HepG2 (cell line): Measurements from ENCODE around the gene TMEM141. TPM values are rescaled to one million over a fixed set of nuclear protein-coding genes. Genes with fewer than 3 reads are reported as not detected.

Source experiments
- AGO1 ChIP-seq: fragments of 200-400 bp; formaldehyde crosslinking; IDR thresholded peaks from 2 replicates; pipeline ENCODE4 v1.6.1; 2017; ENCODE audit warnings: mild to moderate bottlenecking, low read depth, low read length, moderate library complexity; ENCODE audit not compliant: poor library complexity, severe bottlenecking
- AKAP8 ChIP-seq: sonication (generic); formaldehyde crosslinking; IDR thresholded peaks from 2 replicates; pipeline ENCODE4 v1.5.1; 2020; ENCODE audit warnings: mild to moderate bottlenecking, missing genetic modification reagents
- BHLHE40 ChIP-seq: IDR thresholded peaks from 2 replicates; pipeline ENCODE4 v1.6.1; 2011; ENCODE audit warnings: low read length, improper control_type of control experiment
- HOXA3 ChIP-seq: sonication (generic); formaldehyde crosslinking; IDR thresholded peaks from 2 replicates; pipeline ENCODE4 v1.5.0; 2020; ENCODE audit warnings: missing genetic modification reagents
- KAT2B ChIP-seq: fragments of 150-350 bp; IDR thresholded peaks from 2 replicates; pipeline ENCODE4 v1.6.1; 2014; ENCODE audit warnings: low read depth, low read length, borderline replicate concordance
- KDM2A ChIP-seq: sonication (generic); formaldehyde crosslinking; IDR thresholded peaks from 2 replicates; pipeline ENCODE4 v1.4.0; 2020; ENCODE audit warnings: low read depth, missing genetic modification reagents, borderline replicate concordance
- KLF11 ChIP-seq: IDR thresholded peaks from 2 replicates; pipeline ENCODE4 v1.6.1; 2016; ENCODE audit warnings: missing compliant biosample characterization
- NFATC3 ChIP-seq: sonication (generic); formaldehyde crosslinking; IDR thresholded peaks from 2 replicates; pipeline ENCODE4 v1.5.1; 2020; ENCODE audit warnings: mild to moderate bottlenecking, missing genetic modification reagents
- NPAS2 ChIP-seq: sonication (generic); formaldehyde crosslinking; IDR thresholded peaks from 2 replicates; pipeline ENCODE4 v1.8.0; 2022; ENCODE audit warnings: mild to moderate bottlenecking, missing genetic modification reagents, borderline replicate concordance
- PITX1 ChIP-seq: sonication (generic); formaldehyde crosslinking; IDR thresholded peaks from 2 replicates; pipeline ENCODE4 v1.5.1; 2020; ENCODE audit warnings: mild to moderate bottlenecking, missing genetic modification reagents
- RFXAP ChIP-seq: sonication (generic); formaldehyde crosslinking; IDR thresholded peaks from 2 replicates; pipeline ENCODE4 v1.4.0; 2020; ENCODE audit warnings: missing genetic modification reagents, borderline replicate concordance
- ZNF17 ChIP-seq: sonication (generic); formaldehyde crosslinking; IDR thresholded peaks from 2 replicates; pipeline ENCODE4 v1.5.0; 2020; ENCODE audit warnings: mild to moderate bottlenecking, missing genetic modification reagents
- ZNF260 ChIP-seq: sonication (generic); formaldehyde crosslinking; IDR thresholded peaks from 2 replicates; pipeline ENCODE4 v1.4.0; 2020; ENCODE audit warnings: missing genetic modification reagents, low read depth, mild to moderate bottlenecking, borderline replicate concordance
- ZNF367 ChIP-seq: sonication (generic); formaldehyde crosslinking; IDR thresholded peaks from 2 replicates; pipeline ENCODE4 v1.4.0; 2020; ENCODE audit warnings: missing genetic modification reagents, borderline replicate concordance
- ZNF547 ChIP-seq: sonication (generic); formaldehyde crosslinking; IDR thresholded peaks from 2 replicates; pipeline ENCODE4 v1.5.1; 2020; ENCODE audit warnings: mild to moderate bottlenecking, missing genetic modification reagents
- ZNF619 ChIP-seq: sonication (generic); formaldehyde crosslinking; IDR thresholded peaks from 2 replicates; pipeline ENCODE4 v1.4.0; 2020; ENCODE audit warnings: mild to moderate bottlenecking, missing genetic modification reagents
- ZNF703 ChIP-seq: sonication (generic); formaldehyde crosslinking; IDR thresholded peaks from 2 replicates; pipeline ENCODE4 v1.5.1; 2020; ENCODE audit warnings: missing genetic modification reagents, mild to moderate bottlenecking, moderate library complexity, borderline replicate concordance
- ZNF720 ChIP-seq: sonication (generic); formaldehyde crosslinking; IDR thresholded peaks from 2 replicates; pipeline ENCODE4 v1.4.0; 2020; ENCODE audit warnings: missing genetic modification reagents
- ZNF773 ChIP-seq: sonication (generic); formaldehyde crosslinking; IDR thresholded peaks from 2 replicates; pipeline ENCODE4 v1.4.0; 2020; ENCODE audit warnings: missing genetic modification reagents, borderline replicate concordance
- ZNF816 ChIP-seq: sonication (generic); formaldehyde crosslinking; IDR thresholded peaks from 2 replicates; pipeline ENCODE4 v1.8.0; 2022; ENCODE audit warnings: missing genetic modification reagents, mild to moderate bottlenecking, borderline replicate concordance
- ZNF850 ChIP-seq: sonication (generic); formaldehyde crosslinking; conservative IDR thresholded peaks from 2 replicates; pipeline ENCODE4 v1.9.0; 2021; ENCODE audit warnings: mild to moderate bottlenecking, missing genetic modification reagents
- polyA plus RNA-seq, 8 experiments: library from polyadenylated mRNA; depleted of rRNA in 3 of 8; stranded (reverse) in 7 of 8; unstranded in 1 of 8; fragments of >200 nt; fragmentation: Illumina TruSeq in 4 of 8; extraction: Trizol in 4 of 8; gene quantifications; 2 replicates each; pipeline versions ENCODE4 v1.2.1 to v1.2.3, GENCODE V29; 2011 to 2016; ENCODE audit warnings: low read depth in 4 of 8, missing spikeins in 1 of 8, mixed read lengths in 1 of 8; ENCODE audit not compliant: insufficient read depth in 1 of 8
- total RNA-seq, 5 experiments: library from RNA; depleted of rRNA; stranded (reverse); fragments of >200 nt; fragmentation: Illumina TruSeq; extraction: Trizol; gene quantifications; 2 replicates each; pipeline ENCODE4 v1.2.3, GENCODE V29; 2016; ENCODE audit warnings: low read depth in 1 of 5
- TF ChIP-seq, protein P1 (sequence below): sonication (generic); formaldehyde crosslinking; IDR thresholded peaks from 2 replicates; pipeline ENCODE4 v1.4.0; 2020; ENCODE audit warnings: missing genetic modification reagents
- TF ChIP-seq, protein P2 (sequence below): sonication (generic); formaldehyde crosslinking; conservative IDR thresholded peaks from 2 replicates; pipeline ENCODE4 v1.8.0; 2022; ENCODE audit warnings: missing genetic modification reagents

Gene TMEM141
- total and polyA plus RNA-seq, 2 of the 13 experiments (the other 11 are each of a cell fraction or from before 2014, with no cell fraction given): 81.0 to 202 TPM

DNA sequence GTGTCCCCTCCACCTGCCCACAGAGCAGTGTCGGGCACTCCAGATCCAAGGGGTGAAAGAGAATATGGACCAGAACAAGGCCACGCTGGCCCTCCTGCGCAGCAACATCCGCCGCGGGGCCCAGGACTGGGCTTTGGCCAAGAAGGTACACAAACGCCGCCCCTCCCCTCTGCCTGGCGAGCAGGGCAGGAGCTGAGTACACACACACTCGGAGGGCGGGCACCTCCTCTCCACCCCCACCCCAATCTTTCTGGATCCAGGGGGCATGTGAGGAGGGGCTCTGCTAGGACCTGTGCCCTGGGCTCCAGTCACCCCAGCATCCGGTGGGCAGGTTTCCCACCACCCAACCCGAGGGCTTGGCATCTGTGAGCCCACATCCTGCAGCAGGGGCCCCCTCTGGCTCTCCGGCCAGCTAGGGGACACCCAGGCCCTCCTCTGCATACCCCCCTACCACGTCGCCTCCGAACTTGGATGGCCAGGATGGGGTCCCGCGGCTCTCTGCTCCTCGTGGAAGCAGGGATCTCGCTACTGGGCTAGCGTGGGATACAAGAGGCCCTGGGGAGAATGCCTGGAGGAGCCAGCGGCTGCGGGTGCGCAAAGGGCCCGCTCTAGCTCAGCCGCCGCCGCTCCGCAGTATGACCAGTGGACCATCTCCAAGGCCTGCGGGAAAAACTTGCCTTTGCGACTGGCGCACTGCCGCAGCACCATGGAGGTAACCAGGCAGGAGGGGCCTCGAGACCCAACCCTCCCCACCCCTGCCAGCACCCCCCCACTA lies 8.1 kb downstream of the TMEM141 start (continued):
- TF ChIP-seq ZNF367 (CRISPR knock-in tag): no peak
- peak; percentile 90 for TF ChIP-seq PITX1 (CRISPR knock-in tag)
- no peak for TF ChIP-seq NFATC3 (CRISPR knock-in tag)
- no peak for TF ChIP-seq ZNF260
- no peak; the same call in 1 of the 2 replicates for TF ChIP-seq KLF11 (CRISPR knock-in tag)
- peak; percentile 100 for TF ChIP-seq AKAP8 (CRISPR knock-in tag)
- TF ChIP-seq KDM2A (CRISPR knock-in tag): peak; percentile 92
- TF ChIP-seq ZNF773: no peak
- TF ChIP-seq ZNF703 (CRISPR knock-in tag): peak; percentile 74; the same call in 1 of the 2 replicates
- TF ChIP-seq, protein P1, sequence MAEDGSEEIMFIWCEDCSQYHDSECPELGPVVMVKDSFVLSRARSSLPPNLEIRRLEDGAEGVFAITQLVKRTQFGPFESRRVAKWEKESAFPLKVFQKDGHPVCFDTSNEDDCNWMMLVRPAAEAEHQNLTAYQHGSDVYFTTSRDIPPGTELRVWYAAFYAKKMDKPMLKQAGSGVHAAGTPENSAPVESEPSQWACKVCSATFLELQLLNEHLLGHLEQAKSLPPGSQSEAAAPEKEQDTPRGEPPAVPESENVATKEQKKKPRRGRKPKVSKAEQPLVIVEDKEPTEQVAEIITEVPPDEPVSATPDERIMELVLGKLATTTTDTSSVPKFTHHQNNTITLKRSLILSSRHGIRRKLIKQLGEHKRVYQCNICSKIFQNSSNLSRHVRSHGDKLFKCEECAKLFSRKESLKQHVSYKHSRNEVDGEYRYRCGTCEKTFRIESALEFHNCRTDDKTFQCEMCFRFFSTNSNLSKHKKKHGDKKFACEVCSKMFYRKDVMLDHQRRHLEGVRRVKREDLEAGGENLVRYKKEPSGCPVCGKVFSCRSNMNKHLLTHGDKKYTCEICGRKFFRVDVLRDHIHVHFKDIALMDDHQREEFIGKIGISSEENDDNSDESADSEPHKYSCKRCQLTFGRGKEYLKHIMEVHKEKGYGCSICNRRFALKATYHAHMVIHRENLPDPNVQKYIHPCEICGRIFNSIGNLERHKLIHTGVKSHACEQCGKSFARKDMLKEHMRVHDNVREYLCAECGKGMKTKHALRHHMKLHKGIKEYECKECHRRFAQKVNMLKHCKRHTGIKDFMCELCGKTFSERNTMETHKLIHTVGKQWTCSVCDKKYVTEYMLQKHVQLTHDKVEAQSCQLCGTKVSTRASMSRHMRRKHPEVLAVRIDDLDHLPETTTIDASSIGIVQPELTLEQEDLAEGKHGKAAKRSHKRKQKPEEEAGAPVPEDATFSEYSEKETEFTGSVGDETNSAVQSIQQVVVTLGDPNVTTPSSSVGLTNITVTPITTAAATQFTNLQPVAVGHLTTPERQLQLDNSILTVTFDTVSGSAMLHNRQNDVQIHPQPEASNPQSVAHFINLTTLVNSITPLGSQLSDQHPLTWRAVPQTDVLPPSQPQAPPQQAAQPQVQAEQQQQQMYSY (CRISPR knock-in tag): 0 out of 2 replicates have a peak, but pooled peaks have one; percentile 52
- peak; percentile 95 for TF ChIP-seq AGO1
- TF ChIP-seq ZNF17: no peak
- TF ChIP-seq ZNF816 (CRISPR knock-in tag): no peak
- TF ChIP-seq, protein P2, sequence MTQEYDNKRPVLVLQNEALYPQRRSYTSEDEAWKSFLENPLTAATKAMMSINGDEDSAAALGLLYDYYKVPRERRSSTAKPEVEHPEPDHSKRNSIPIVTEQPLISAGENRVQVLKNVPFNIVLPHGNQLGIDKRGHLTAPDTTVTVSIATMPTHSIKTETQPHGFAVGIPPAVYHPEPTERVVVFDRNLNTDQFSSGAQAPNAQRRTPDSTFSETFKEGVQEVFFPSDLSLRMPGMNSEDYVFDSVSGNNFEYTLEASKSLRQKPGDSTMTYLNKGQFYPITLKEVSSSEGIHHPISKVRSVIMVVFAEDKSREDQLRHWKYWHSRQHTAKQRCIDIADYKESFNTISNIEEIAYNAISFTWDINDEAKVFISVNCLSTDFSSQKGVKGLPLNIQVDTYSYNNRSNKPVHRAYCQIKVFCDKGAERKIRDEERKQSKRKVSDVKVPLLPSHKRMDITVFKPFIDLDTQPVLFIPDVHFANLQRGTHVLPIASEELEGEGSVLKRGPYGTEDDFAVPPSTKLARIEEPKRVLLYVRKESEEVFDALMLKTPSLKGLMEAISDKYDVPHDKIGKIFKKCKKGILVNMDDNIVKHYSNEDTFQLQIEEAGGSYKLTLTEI (CRISPR knock-in tag): no peak
- TF ChIP-seq ZNF619: no peak
- peak; percentile 85 for TF ChIP-seq HOXA3 (CRISPR knock-in tag)
- TF ChIP-seq RFXAP (CRISPR knock-in tag): no peak; the same call in 1 of the 2 replicates
- TF ChIP-seq NPAS2 (CRISPR knock-in tag): no peak
- TF ChIP-seq KAT2B: no peak
- no peak for TF ChIP-seq ZNF720 (CRISPR knock-in tag)
- TF ChIP-seq ZNF850 (CRISPR knock-in tag): no peak; the same call in 1 of the 2 replicates
- peak; percentile 86; the same call in 1 of the 2 replicates for TF ChIP-seq ZNF547 (CRISPR knock-in tag)
- no peak for TF ChIP-seq BHLHE40
